ENCODE results near the gene ARPC4.

The ARPC4 gene

DNA sequence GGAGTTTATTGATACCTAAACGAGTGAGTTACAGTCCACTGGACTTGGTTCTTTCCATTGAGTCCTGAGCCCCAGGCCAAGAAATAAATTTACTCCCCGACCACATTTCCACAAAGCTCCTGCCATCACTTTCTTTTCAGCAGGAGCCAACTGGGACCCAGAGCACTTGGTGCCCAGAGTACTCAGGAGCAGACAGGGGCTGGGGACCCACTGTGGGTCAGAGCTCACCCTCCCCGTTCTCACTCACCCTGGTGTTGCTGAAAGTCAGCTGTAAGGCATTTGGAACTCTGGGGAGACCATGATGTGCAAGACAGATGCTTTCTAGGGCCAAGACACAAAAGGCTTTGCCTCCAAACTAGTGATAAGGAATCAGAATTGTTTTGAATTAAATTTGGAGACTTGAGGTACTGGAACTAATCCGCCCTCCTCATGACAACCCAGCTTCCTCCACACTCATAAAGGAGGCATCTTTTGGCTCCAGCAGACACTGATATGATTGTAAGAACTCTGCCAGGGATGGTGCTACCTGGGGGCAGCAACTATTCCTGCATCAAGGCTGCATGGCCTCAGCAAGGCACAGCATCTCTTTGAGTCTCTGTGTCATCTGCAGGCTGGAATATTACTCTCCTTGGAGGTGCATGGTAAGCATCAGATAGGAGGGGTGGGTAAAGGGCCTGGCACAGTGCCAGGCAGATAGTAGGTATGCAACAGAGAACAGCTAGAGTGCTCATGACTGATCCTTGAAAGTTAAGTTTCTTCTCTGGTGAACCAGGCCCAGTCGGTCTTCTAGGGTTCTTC is 15.8 kb upstream of the ARPC4 start:
- H3K36me3 ChIP-seq (ENCODE audit: control insufficient read depth, insufficient read depth, low read length) = peaks cover 3% of the 10 kb centered on the region
- no peak overlapping the region for H3K9ac ChIP-seq (ENCODE audit: low read depth, low read length)
- no peaks in the 10 kb centered on the region for H3K4me1 ChIP-seq (ENCODE audit: control insufficient read depth, insufficient read depth, low read length)
- no peak overlapping the region for H3K4me3 ChIP-seq (ENCODE audit: low read depth, low read length)
- no peaks in the 10 kb centered on the region for H3K27me3 ChIP-seq (ENCODE audit: control insufficient read depth, insufficient read depth, low read length)
- H3K9me3 ChIP-seq (ENCODE audit: control insufficient read depth, insufficient read depth, low read length) = no peaks in the 10 kb centered on the region

GRCh38 chr3:9777694-9778021 is 15.2 kb upstream of the ARPC4 start:
- H3K4me1 ChIP-seq (ENCODE audit: control insufficient read depth, insufficient read depth, low read length) = no peaks in the 10 kb centered on the region
- no peaks in the 10 kb centered on the region for H3K27me3 ChIP-seq (ENCODE audit: control insufficient read depth, insufficient read depth, low read length)
- H3K9ac ChIP-seq (ENCODE audit: low read depth, low read length) = no peak overlapping the region
- peaks cover 3% of the 10 kb centered on the region for H3K36me3 ChIP-seq (ENCODE audit: control insufficient read depth, insufficient read depth, low read length)
- no peaks in the 10 kb centered on the region for H3K9me3 ChIP-seq (ENCODE audit: control insufficient read depth, insufficient read depth, low read length)
- H3K4me3 ChIP-seq (ENCODE audit: low read depth, low read length) = no peak overlapping the region

DNA sequence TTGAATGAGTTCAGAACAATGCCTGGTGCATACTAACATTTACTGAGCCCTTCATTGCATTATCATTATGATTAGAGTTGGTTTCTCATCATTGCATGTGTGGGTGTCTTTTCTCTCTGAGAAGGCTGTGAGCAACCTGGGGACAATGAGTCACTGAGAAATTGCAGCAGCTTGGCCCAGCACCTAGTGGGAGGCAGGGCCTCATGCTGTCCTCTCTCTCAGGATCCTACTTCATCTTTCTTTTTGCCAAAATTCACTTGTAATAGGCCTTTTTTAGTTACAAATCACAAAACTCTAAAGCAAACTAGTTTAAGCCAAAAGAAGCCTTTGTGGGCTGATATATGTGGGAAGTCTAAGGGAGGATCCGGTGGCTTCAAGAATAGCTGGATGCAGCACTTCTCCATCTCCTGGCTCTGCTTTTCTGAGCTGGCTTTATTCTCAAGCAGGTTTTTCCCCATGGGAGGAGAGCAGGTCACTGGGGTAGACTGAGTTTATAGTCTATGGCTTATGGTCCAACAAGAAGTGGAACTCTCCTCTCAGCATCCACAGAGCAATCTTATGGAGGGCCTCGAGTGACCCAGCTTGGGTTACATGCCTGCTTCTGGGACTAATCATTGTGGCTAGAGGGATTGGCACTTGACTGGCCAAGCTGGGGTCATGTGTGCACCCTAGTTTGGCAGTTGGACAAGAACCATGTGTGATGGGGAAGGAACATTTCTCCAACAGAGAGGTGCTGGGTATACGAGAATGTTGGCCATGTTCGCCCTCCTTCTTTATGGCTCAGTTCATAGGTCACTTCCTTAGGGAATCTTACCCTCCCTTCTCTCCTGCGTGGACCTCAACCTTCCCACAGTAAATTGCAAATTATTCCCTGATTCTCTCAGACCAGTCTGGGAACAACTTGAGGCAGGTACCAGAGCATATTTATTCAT is 14.5 kb upstream of the ARPC4 start:
- Histone ChIP-seq H3K9me3 (ENCODE audit: control insufficient read depth, insufficient read depth, low read length) (no peaks in the 10 kb centered on the region), H3K27me3 (ENCODE audit: control insufficient read depth, insufficient read depth, low read length) (no peaks in the 10 kb centered on the region), H3K9ac (ENCODE audit: low read depth, low read length) (no peak overlapping the region), H3K4me3 (ENCODE audit: low read depth, low read length) (no peak overlapping the region), H3K4me1 (ENCODE audit: control insufficient read depth, insufficient read depth, low read length) (no peaks in the 10 kb centered on the region), H3K36me3 (ENCODE audit: control insufficient read depth, insufficient read depth, low read length) (peaks cover 3% of the 10 kb centered on the region)

DNA sequence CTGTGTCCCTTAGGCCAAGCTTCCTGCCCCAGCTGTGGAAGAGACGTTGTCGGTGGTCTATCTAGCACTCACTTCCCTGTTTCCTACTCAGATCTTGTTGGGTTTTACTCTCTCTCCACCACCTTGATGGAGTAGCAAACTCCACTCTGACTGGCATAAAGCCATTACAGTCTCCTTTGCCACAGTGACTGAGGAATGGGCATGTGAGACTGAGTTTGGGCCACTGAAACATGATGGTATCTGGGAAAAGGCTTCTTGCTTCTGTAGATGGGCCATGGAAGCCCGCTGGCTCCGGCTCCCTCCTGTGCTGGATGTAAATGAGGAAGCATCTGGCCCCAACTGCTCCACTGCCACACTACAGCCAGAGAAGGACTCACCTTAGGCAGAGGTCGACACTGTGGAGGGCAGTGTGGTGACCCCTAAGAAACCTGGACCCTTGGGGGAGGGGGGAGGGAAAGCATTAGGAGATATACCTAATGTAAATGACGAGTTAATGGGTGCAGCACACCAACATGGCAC is 13.7 kb upstream of the ARPC4 start:
- Histone ChIP-seq H3K4me1 (ENCODE audit: control insufficient read depth, insufficient read depth, low read length) (no peaks in the 10 kb centered on the region), H3K9me3 (ENCODE audit: control insufficient read depth, insufficient read depth, low read length) (no peaks in the 10 kb centered on the region), H3K36me3 (ENCODE audit: control insufficient read depth, insufficient read depth, low read length) (peaks cover 8% of the 10 kb centered on the region), H3K9ac (ENCODE audit: low read depth, low read length) (no peak overlapping the region), H3K4me3 (ENCODE audit: low read depth, low read length) (no peak overlapping the region), H3K27me3 (ENCODE audit: control insufficient read depth, insufficient read depth, low read length) (no peaks in the 10 kb centered on the region)

DNA sequence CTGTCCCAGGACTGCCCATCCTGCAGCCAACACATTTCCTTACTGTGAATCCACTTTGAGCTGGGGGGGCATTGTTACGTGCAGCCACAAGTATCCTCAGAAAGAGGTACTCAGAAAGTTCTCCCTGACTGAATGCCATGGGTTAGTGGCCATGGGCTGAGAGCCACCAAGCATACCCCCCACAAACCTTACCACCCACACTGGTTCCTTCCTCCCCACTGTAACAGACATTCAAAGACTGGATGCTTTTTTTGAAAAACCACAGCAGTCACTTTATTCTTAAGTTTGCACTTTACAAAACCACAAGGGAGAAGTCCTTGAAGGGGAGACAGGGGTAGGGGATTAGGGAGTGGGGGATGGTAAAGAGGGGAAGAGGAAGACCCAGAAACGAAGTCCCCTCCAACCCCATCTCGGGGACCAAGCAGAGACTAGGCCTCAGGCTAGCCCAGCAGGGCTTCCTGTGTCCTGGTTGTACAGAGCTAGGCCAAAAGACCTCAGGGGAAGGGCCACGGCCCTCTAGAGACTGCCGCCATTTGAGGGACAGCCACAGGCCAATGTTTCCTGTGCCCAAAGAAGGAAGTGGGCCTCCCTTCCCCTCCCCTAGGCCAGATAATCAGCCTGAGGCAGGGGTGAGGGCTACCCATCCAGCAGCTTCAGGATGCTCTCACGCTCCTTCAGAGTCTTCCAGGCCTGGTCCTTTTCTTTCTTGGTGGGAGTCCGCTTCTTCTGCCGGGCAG is 13.0 kb upstream of the ARPC4 start:
- no peaks in the 10 kb centered on the region for H3K9me3 ChIP-seq (ENCODE audit: control insufficient read depth, insufficient read depth, low read length)
- H3K27me3 ChIP-seq (ENCODE audit: control insufficient read depth, insufficient read depth, low read length) = no peaks in the 10 kb centered on the region
- no peak overlapping the region for H3K4me3 ChIP-seq (ENCODE audit: low read depth, low read length)
- H3K4me1 ChIP-seq (ENCODE audit: control insufficient read depth, insufficient read depth, low read length) = no peaks in the 10 kb centered on the region
- peaks cover 9% of the 10 kb centered on the region for H3K36me3 ChIP-seq (ENCODE audit: control insufficient read depth, insufficient read depth, low read length)
- no peak overlapping the region for H3K9ac ChIP-seq (ENCODE audit: low read depth, low read length)

DNA sequence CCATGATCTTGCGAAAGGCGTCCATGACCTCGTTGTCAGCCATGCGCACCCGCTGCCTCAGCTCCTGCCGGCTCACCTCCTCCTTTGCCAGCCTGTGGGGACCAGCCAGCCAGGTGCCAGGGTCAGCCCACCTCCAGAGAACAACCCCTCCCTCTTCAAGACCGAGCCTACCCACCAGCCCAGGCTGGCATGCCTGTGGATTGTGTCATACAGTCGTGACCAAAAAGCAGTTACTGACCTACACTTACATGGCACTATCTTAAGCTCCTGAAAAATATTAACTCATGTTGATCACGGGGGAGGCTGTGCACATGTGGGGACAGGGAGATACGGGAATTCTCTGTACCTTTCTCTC is 12.4 kb upstream of the ARPC4 start:
- no peak overlapping the region for H3K9ac ChIP-seq (ENCODE audit: low read depth, low read length)
- H3K36me3 ChIP-seq (ENCODE audit: control insufficient read depth, insufficient read depth, low read length) = peaks cover 11% of the 10 kb centered on the region
- no peaks in the 10 kb centered on the region for H3K4me1 ChIP-seq (ENCODE audit: control insufficient read depth, insufficient read depth, low read length)
- H3K9me3 ChIP-seq (ENCODE audit: control insufficient read depth, insufficient read depth, low read length) = no peaks in the 10 kb centered on the region
- H3K4me3 ChIP-seq (ENCODE audit: low read depth, low read length) = no peak overlapping the region
- no peaks in the 10 kb centered on the region for H3K27me3 ChIP-seq (ENCODE audit: control insufficient read depth, insufficient read depth, low read length)

DNA sequence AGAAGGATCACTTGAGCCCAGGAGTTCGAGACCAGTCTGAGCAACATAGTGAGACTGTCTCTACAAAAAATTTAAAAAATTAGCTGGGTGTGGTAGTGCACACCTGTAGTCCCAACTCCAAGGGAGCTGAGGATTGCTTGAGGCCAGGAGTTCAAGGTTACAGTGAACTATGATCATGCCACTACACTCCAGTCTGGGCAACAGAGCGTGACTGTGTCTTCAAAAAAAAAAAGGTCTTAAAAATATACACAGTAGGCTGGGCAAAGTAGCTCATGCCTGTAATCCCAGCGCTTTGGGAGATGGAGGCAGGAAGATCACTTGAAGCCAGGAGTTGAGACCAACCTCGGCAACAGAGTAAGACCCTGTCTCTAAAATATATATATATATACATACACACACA is 12.0 kb upstream of the ARPC4 start:
- no peak overlapping the region for H3K4me3 ChIP-seq (ENCODE audit: low read depth, low read length)
- no peak overlapping the region for H3K9ac ChIP-seq (ENCODE audit: low read depth, low read length)
- H3K4me1 ChIP-seq (ENCODE audit: control insufficient read depth, insufficient read depth, low read length) = no peaks in the 10 kb centered on the region
- peaks cover 14% of the 10 kb centered on the region for H3K36me3 ChIP-seq (ENCODE audit: control insufficient read depth, insufficient read depth, low read length)
- H3K9me3 ChIP-seq (ENCODE audit: control insufficient read depth, insufficient read depth, low read length) = no peaks in the 10 kb centered on the region
- no peaks in the 10 kb centered on the region for H3K27me3 ChIP-seq (ENCODE audit: control insufficient read depth, insufficient read depth, low read length)

- no peaks in the 10 kb centered on the region for H3K4me1 ChIP-seq (ENCODE audit: control insufficient read depth, insufficient read depth, low read length)
- no peaks in the 10 kb centered on the region for H3K27me3 ChIP-seq (ENCODE audit: control insufficient read depth, insufficient read depth, low read length)
- no peak overlapping the region for H3K9ac ChIP-seq (ENCODE audit: low read depth, low read length)
- no peaks in the 10 kb centered on the region for H3K9me3 ChIP-seq (ENCODE audit: control insufficient read depth, insufficient read depth, low read length)
- no peak overlapping the region for H3K4me3 ChIP-seq (ENCODE audit: low read depth, low read length)
- H3K36me3 ChIP-seq (ENCODE audit: control insufficient read depth, insufficient read depth, low read length) = peaks cover 14% of the 10 kb centered on the region
Measured at GRCh38 chr3:9781551-9781950, 11.3 kb upstream of the ARPC4 start.

- no peak overlapping the region for H3K4me3 ChIP-seq (ENCODE audit: low read depth, low read length)
- no peaks in the 10 kb centered on the region for H3K4me1 ChIP-seq (ENCODE audit: control insufficient read depth, insufficient read depth, low read length)
- H3K9ac ChIP-seq (ENCODE audit: low read depth, low read length) = no peak overlapping the region
- no peaks in the 10 kb centered on the region for H3K9me3 ChIP-seq (ENCODE audit: control insufficient read depth, insufficient read depth, low read length)
- H3K27me3 ChIP-seq (ENCODE audit: control insufficient read depth, insufficient read depth, low read length) = no peaks in the 10 kb centered on the region
- H3K36me3 ChIP-seq (ENCODE audit: control insufficient read depth, insufficient read depth, low read length) = peaks cover 16% of the 10 kb centered on the region
Measured at GRCh38 chr3:9781978-9782603, 10.8 kb upstream of the ARPC4 start.

DNA sequence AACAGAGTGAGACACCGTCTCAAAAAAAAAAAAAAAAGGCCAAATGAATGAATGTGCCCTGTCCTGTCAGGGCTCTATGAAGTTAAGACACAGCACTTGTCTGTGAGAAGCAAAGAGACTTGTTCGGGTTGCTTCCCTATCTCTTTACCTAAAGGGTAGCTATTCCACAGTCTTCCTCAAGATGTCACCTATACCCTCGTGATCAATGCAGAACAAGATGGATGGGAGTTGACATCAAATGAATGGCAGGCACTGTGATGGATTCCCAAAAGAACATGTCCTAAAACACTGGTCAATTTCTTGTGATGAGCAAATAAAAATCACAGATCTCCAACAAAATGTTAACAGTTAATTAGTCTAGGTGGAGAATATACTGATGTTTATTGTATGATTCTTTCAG is 10.1 kb upstream of the ARPC4 start:
- no peaks in the 10 kb centered on the region for H3K9me3 ChIP-seq (ENCODE audit: control insufficient read depth, insufficient read depth, low read length)
- no peak overlapping the region for H3K4me3 ChIP-seq (ENCODE audit: low read depth, low read length)
- H3K27me3 ChIP-seq (ENCODE audit: control insufficient read depth, insufficient read depth, low read length) = no peaks in the 10 kb centered on the region
- H3K4me1 ChIP-seq (ENCODE audit: control insufficient read depth, insufficient read depth, low read length) = no peaks in the 10 kb centered on the region
- peaks cover 19% of the 10 kb centered on the region for H3K36me3 ChIP-seq (ENCODE audit: control insufficient read depth, insufficient read depth, low read length)
- no peak overlapping the region for H3K9ac ChIP-seq (ENCODE audit: low read depth, low read length)

- H3K4me3 ChIP-seq (ENCODE audit: low read depth, low read length) = no peak overlapping the region
- no peaks in the 10 kb centered on the region for H3K9me3 ChIP-seq (ENCODE audit: control insufficient read depth, insufficient read depth, low read length)
- H3K27me3 ChIP-seq (ENCODE audit: control insufficient read depth, insufficient read depth, low read length) = no peaks in the 10 kb centered on the region
- H3K36me3 ChIP-seq (ENCODE audit: control insufficient read depth, insufficient read depth, low read length) = peaks cover 19% of the 10 kb centered on the region
- H3K4me1 ChIP-seq (ENCODE audit: control insufficient read depth, insufficient read depth, low read length) = no peaks in the 10 kb centered on the region
- H3K9ac ChIP-seq (ENCODE audit: low read depth, low read length) = no peak overlapping the region
Measured at GRCh38 chr3:9783954-9784353, 8.9 kb upstream of the ARPC4 start.
